OCI-LY7 (cell line): ENCODE results near the gene ADCY1.

Experiments
- EZH2phosphoT487 ChIP-seq: fragments of 200-600 bp; sonication (generic); IDR thresholded peaks from 2 replicates; pipeline ENCODE4 v1.6.1; 2018; ENCODE audit warnings: low read depth, borderline replicate concordance, mild to moderate bottlenecking, mixed run types, antibody characterized with exemption, low read length, moderate library complexity, mixed read lengths
- TF ChIP-seq, protein P1 (sequence below): fragments of 200-600 bp; sonication (generic); conservative IDR thresholded peaks from 2 replicates; pipeline ENCODE4 v1.5.1; 2014; ENCODE audit warnings: mild to moderate bottlenecking, antibody characterized with exemption, low read length, moderate library complexity, mixed read lengths

DNA sequence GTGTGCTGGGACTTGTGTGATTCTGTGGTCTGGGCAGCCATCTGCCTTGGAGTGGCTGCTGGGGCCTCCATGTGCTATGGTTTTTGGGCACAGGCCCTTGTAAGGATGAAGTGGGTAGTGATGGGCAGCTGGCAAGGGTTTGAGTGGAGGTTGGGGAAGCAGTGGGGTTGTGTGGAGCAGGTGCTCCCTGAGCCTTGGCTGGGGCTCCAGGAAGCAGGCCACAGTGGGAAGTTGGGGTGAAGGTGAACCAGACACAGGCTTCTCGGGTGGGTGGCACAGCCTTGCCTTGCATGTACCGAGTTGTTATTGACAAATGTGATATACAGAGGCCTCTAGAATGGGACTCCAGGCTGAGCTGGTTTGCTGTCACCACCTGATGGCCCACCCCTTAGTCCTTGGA lies 82.3 kb downstream of the ADCY1 start:
- TF ChIP-seq, protein P1, sequence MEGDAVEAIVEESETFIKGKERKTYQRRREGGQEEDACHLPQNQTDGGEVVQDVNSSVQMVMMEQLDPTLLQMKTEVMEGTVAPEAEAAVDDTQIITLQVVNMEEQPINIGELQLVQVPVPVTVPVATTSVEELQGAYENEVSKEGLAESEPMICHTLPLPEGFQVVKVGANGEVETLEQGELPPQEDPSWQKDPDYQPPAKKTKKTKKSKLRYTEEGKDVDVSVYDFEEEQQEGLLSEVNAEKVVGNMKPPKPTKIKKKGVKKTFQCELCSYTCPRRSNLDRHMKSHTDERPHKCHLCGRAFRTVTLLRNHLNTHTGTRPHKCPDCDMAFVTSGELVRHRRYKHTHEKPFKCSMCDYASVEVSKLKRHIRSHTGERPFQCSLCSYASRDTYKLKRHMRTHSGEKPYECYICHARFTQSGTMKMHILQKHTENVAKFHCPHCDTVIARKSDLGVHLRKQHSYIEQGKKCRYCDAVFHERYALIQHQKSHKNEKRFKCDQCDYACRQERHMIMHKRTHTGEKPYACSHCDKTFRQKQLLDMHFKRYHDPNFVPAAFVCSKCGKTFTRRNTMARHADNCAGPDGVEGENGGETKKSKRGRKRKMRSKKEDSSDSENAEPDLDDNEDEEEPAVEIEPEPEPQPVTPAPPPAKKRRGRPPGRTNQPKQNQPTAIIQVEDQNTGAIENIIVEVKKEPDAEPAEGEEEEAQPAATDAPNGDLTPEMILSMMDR = no peak
- TF ChIP-seq EZH2phosphoT487 = no peak
